HepG2 (cell line): ENCODE measurements around the gene RABGEF1.
"Not testable (repeated sequence)": the region's sequence is repeated elsewhere in the genome, so short reads cannot be mapped to it uniquely, and the experiment has no call there.

ENCODE experiments used
- CTCF ChIP-seq: sonication (generic); formaldehyde crosslinking; IDR thresholded peaks from 2 replicates; pipeline ENCODE4 v1.5.0; 2020; ENCODE audit warnings: mild to moderate bottlenecking, missing genetic modification reagents, moderate library complexity
- RBM39 ChIP-seq: fragments of 200-400 bp; formaldehyde crosslinking; IDR thresholded peaks from one replicate; pipeline ENCODE4 v1.6.1; 2018; ENCODE audit warnings: antibody characterized with exemption, mild to moderate bottlenecking, low read depth, low read length; ENCODE audit not compliant: poor library complexity, severe bottlenecking

GRCh38 chr7:66763633-66764355 lies 23.3 kb downstream of the RABGEF1 start:
- TF ChIP-seq CTCF (CRISPR knock-in tag); RBM39: not testable (repeated sequence)
